Gastrocnemius medialis (tissue), 4 donors: ENCODE results near the gene TTLL5. TPM values are rescaled to one million over a fixed set of nuclear protein-coding genes. Genes with fewer than 3 reads are reported as not detected.

Experiments used
- ATAC-seq, 2 donors: fragments of 150-250 bp; one replicate each; pipeline ENCODE4 v1.9.1; 2016
- DNase-seq, 2 donors: peaks; one replicate each; pipeline ENCODE4 v3.0.0-alpha.2; 2019
- H3K27ac ChIP-seq, 4 donors: fragments of 200-600 bp; sonication (generic); 1 replicate in 1 of 4; 2 replicates in 3 of 4; pipeline ENCODE4 v1.5.1; 2016 to 2018; ENCODE audit warnings: mild to moderate bottlenecking in 2 of 4, moderate library complexity in 1 of 4
- H3K27me3 ChIP-seq, 3 donors: fragments of 200-600 bp; sonication (generic) in 2 of 3; 1 replicate in 1 of 3; 2 replicates in 2 of 3; pipeline versions ENCODE4 v1.5.1 to v1.6.0; 2016 to 2019; ENCODE audit warnings: mild to moderate bottlenecking in 1 of 3, moderate library complexity in 1 of 3
- H3K36me3 ChIP-seq, 2 donors: fragments of 200-600 bp; sonication (generic) in 1 of 2; one replicate each; pipeline ENCODE4 v1.5.1; 2017 to 2018
- H3K4me1 ChIP-seq, 2 donors: fragments of 200-600 bp; sonication (generic) in 1 of 2; one replicate each; pipeline ENCODE4 v1.5.1; 2016 to 2017; ENCODE audit warnings: mild to moderate bottlenecking in 2 of 2
- H3K4me3 ChIP-seq, 4 donors: fragments of 200-600 bp; sonication (generic) in 3 of 4; 1 replicate in 1 of 4; 2 replicates in 3 of 4; pipeline ENCODE4 v1.5.1; 2016 to 2019; ENCODE audit warnings: mild to moderate bottlenecking in 2 of 4
- H3K9me3 ChIP-seq, 3 donors: fragments of 200-600 bp; sonication (generic) in 2 of 3; 1 replicate in 1 of 3; 2 replicates in 2 of 3; pipeline ENCODE4 v1.5.1; 2016 to 2019
- POLR2A ChIP-seq, 2 donors: fragments of 450-650 bp; IDR thresholded peaks; one replicate each; pipeline ENCODE4 v1.6.1; 2017; ENCODE audit warnings: antibody characterized with exemption in 2 of 2, mild to moderate bottlenecking in 2 of 2, moderate library complexity in 2 of 2
- in situ Hi-C, 4 donors: fragments of 200-750 bp; cut with MboI; loops; one replicate each; pipeline versions ENCODE4 v1.15.0 to v1.8.0; 2017; ENCODE audit warnings: low sequenced_read_pairs in 4 of 4
- intact Hi-C: fragments of 100-400 bp; cut with DNase I; formaldehyde crosslinking; loops from one replicate; pipeline ENCODE4 v1.15.1; 2023; ENCODE audit warnings: low total_unique reads
- total RNA-seq, 4 donors: library from RNA; depleted of rRNA; stranded (reverse); fragments of >200 nt; gene quantifications; one replicate each; pipeline versions ENCODE4 v1.1.0 to v1.2.3, GENCODE V29; 2016
- TF ChIP-seq, protein P1 (sequence below), 5 experiments: fragments of 450-650 bp in 3 of 5; fragments of 200-600 bp in 2 of 5; sonication (generic) in 2 of 5; IDR thresholded peaks in 4 of 5; conservative IDR thresholded peaks in 1 of 5; 1 replicate in 4 of 5; 2 replicates in 1 of 5; pipeline ENCODE4 v1.5.1; 2016 to 2019; ENCODE audit warnings: antibody characterized with exemption in 5 of 5, mild to moderate bottlenecking in 3 of 5, moderate library complexity in 3 of 5

The TTLL5 gene
- total RNA-seq, 4 donors from 2014 or later, result 9.1 to 36.0 (median 16.4) TPM

DNA sequence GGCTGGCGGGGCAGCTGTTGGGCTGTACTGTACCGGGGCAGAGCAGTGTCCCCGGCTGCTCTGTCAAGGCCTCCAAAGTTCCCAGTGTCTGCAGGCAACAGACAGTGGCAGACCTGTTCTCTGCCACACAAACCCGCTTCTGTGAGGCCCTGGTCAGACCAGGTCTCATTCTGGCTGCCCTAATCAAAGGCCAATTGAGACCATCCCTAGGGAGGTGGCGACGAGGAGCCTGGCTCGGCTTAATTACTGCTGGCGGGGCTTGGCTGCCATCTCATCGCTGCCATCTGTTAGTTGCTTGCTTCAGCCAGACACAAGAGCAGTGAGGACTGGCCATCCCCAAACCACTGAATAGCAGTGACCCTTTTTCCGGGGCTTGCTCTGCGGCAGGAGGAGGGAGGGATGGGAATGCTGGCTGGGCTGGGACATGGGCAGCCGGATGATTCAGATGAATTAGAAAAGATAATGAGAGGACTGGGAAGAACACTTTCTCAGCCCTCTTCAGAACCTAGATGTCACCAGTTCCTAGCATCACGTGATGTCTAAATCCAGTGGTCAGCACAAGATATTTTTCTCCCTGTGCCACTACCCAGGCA lies 24.9 kb upstream of the TTLL5 start:
- Histone ChIP-seq H3K4me3 (no peak overlapping the region), H3K9me3 (no peaks in the 10 kb centered on the region), H3K27me3 (no peaks in the 10 kb centered on the region), H3K4me1 (no peaks in the 10 kb centered on the region), H3K36me3 (peaks cover 0 to 6% of the 10 kb centered on the region in 2 donors), H3K27ac (no peak overlapping the region)
- no peak for TF ChIP-seq POLR2A (IDR thresholded peaks at IDR 0.05)
- TF ChIP-seq, protein P1, sequence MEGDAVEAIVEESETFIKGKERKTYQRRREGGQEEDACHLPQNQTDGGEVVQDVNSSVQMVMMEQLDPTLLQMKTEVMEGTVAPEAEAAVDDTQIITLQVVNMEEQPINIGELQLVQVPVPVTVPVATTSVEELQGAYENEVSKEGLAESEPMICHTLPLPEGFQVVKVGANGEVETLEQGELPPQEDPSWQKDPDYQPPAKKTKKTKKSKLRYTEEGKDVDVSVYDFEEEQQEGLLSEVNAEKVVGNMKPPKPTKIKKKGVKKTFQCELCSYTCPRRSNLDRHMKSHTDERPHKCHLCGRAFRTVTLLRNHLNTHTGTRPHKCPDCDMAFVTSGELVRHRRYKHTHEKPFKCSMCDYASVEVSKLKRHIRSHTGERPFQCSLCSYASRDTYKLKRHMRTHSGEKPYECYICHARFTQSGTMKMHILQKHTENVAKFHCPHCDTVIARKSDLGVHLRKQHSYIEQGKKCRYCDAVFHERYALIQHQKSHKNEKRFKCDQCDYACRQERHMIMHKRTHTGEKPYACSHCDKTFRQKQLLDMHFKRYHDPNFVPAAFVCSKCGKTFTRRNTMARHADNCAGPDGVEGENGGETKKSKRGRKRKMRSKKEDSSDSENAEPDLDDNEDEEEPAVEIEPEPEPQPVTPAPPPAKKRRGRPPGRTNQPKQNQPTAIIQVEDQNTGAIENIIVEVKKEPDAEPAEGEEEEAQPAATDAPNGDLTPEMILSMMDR (IDR thresholded peaks at IDR 0.05 in 4 of 5, conservative IDR thresholded peaks at IDR 0.05 in 1 of 5), result no peak
- intact Hi-C loops, result no loop called here
- ATAC-seq (no peak), DNase-seq (no peak)
- in situ Hi-C loops, result no loop called here

DNA sequence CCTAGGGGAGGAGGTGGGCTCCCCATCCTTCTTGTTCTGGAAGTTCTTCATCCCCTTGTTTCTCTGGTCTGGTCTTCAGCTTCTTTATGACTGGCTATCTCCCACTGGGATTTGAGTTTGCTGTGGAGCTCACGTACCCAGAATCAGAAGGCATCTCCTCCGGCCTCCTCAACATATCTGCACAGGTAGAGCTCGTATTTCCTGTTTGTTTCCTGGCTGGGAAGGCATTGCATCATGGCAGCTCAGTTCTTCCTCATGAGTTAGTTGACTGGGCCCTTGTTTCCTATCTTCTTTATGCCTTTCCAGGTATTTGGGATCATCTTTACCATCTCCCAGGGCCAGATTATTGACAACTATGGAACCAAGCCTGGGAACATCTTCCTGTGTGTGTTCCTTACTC lies 20.2 kb upstream of the TTLL5 start:
- intact Hi-C loops, result loop anchor here (10.0 kb wide), 1 partner anchor 216 kb away; the partner anchor contains the start of gene JDP2

DNA sequence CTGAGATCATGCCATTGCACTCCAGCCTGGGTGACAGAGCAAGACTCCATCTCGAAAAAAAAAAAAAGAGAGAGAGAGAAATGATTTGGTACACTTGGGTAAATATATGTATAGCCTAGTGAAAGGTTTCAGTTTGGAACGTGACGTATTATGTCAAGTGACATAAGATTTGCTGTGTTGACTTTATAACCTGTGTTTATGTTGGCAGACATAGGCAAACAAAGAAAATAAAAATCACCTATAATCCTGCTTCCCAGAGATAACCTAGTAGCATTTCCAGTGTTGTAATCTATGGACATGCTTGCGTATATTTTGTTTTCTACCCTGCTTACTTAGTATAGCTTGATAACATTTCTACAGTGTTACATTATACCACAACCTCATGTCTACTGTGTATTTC lies 17.1 kb upstream of the TTLL5 start:
- peaks cover 32 to 34% of the 10 kb centered on the region in 2 donors for H3K4me1 ChIP-seq
- in situ Hi-C loops, result no loop called here
- TF ChIP-seq POLR2A (IDR thresholded peaks at IDR 0.05), result no peak
- TF ChIP-seq, protein P1 (IDR thresholded peaks at IDR 0.05 in 4 of 5, conservative IDR thresholded peaks at IDR 0.05 in 1 of 5), result no peak
- H3K36me3 ChIP-seq, result no peaks in the 10 kb centered on the region
- no peak for ATAC-seq
- H3K27me3 ChIP-seq, result no peaks in the 10 kb centered on the region
- DNase-seq, result no peak
- peak overlapping the region in 2 of 4 donors; percentile 3 for H3K27ac ChIP-seq
- H3K9me3 ChIP-seq, result no peaks in the 10 kb centered on the region
- intact Hi-C loops, result loop anchor here (10.0 kb wide), 1 partner anchor 219 kb away; the partner anchor contains the start of gene JDP2
- H3K4me3 ChIP-seq, result no peak overlapping the region

More for the DNA sequence above, 20.2 kb upstream of the TTLL5 start:
- H3K27ac ChIP-seq, result no peak overlapping the region
- H3K27me3 ChIP-seq, result no peaks in the 10 kb centered on the region
- no peak for TF ChIP-seq POLR2A (IDR thresholded peaks at IDR 0.05)
- TF ChIP-seq, protein P1 (IDR thresholded peaks at IDR 0.05 in 4 of 5, conservative IDR thresholded peaks at IDR 0.05 in 1 of 5), result no peak
- H3K4me3 ChIP-seq, result no peak overlapping the region
- ATAC-seq (no peak), DNase-seq (no peak)
- H3K9me3 ChIP-seq, result no peaks in the 10 kb centered on the region
- in situ Hi-C loops, result no loop called here
- H3K4me1 ChIP-seq, result peaks cover 7 to 9% of the 10 kb centered on the region in 2 donors
- H3K36me3 ChIP-seq, result no peaks in the 10 kb centered on the region

DNA sequence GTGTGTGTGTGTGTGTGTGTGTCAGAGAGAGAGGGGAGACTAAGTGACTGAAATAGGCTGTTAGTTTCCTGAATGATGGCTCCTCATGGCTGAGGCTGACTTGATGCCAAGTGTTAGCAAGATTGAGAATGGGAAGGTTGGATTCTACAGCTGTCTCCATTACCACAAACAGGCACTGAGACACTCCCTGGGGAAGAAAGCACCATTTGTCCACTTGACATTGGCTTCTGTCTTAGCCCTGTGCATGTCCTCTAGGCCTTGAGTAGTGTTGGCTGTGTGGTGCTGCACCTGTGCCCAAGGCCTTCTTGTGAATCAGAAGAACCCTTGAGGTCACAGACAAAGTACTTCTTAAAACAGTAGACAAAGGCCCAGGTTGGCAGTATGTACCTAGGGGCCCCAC lies 16.0 kb upstream of the TTLL5 start:
- H3K36me3 ChIP-seq, result peaks cover 0 to 3% of the 10 kb centered on the region in 2 donors
- intact Hi-C loops (loop anchor here (5.0 to 10.0 kb wide), 2 partner anchors 220 to 393 kb away; partner anchors contain the start of gene JDP2), in situ Hi-C loops (no loop called here)
- H3K4me3 ChIP-seq, result no peak overlapping the region
- no peaks in the 10 kb centered on the region for H3K9me3 ChIP-seq
- DNase-seq (no peak), ATAC-seq (no peak)
- no peaks in the 10 kb centered on the region for H3K27me3 ChIP-seq
- TF ChIP-seq POLR2A (IDR thresholded peaks at IDR 0.05), result no peak
- TF ChIP-seq, protein P1 (IDR thresholded peaks at IDR 0.05 in 4 of 5, conservative IDR thresholded peaks at IDR 0.05 in 1 of 5), result no peak
- H3K27ac ChIP-seq, result no peak overlapping the region
- H3K4me1 ChIP-seq, result peaks cover 34 to 40% of the 10 kb centered on the region in 2 donors
